GM21515 (cell line): ENCODE results near the gene TLE6.
"Not testable (repeated sequence)": the region's sequence is repeated elsewhere in the genome, so short reads cannot be mapped to it uniquely, and the experiment has no call there.

ENCODE experiments used
- ATAC-seq: cut with Tn5 transposase; IDR thresholded peaks from one replicate; pipeline ENCODE4 v1.9.1; 2021; ENCODE audit not compliant: unreplicated experiment

TLE6 gene

GRCh38 chr19:2973229-2973628 lies 4.1 kb upstream of the TLE6 start:
- no peak for ATAC-seq

DNA sequence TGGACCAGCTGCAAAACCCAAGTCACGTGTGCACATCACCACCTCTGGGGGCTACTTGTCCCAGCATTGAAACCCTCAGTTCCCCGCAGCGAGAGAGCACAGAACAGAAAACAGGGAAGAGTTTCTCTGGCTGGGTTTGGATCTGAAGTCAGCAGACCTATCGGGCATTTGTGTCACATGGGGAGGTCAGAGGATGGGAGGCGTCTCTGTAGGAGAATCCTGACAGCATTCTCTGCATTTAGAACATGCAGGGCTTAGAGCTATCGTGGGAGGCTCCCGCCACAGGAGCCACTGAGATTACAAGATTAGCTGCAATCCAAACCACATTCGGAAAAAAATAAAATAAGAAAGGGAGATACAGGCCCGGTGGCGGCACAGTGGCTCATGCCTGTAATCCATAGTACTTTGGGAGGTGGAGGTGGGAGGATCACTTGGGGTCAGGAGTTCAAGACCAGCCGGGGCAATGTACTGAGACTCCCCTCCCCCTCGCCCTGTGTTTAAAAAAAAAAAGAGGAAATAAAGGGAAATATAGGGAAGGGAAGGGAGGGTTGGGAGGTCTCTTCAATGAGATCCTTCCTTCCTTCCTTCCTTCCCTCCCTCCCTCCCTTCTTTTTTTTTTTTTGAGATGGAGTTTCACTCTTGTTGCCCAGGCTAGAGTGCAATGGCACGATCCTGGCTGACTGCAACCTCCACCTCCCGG lies 2.9 kb upstream of the TLE6 start:
- no peak for ATAC-seq

DNA sequence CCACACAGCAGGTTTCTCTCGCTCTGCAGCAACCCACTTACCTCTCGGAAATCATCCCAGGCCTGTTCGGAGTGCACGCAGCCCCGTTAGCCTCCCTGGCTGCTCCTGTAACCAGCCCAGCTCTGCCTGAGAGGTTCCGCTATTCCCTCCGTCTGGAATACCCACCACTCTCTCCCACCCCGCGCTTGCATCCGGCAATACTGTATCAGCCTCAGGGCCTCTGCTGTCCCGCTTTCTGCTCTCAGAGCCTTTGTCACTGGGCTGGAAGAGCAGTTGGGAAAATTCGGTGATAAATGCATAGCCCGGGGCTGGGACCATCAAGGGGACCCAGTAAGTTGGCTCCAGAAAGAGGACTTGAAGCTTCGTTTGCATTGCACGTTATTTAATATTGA lies 759 bp upstream of the TLE6 start:
- no peak for ATAC-seq

DNA sequence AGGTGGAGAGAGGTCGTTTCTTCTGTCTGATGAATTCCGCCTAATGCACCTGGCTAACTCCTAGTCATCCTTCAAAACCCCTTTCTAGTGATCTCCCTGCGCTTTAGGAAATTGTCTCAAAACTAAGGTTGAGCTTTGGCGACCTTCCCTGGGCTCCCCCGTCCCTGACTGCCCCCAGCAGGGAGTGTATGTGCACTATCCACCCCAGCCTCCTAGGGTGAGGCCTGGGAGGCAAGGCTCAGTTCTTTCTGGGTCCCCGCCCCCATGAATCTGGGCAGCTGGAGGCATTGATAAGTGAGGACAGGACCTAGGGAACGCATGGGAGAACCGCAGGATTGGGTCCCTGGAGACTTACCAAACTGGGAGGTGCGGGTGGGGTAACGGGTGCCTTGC lies 378 bp downstream of the TLE6 start:
- ATAC-seq, result no peak

- no peak for ATAC-seq
Measured at GRCh38 chr19:2978166-2978767, 903 bp downstream of the TLE6 start.

DNA sequence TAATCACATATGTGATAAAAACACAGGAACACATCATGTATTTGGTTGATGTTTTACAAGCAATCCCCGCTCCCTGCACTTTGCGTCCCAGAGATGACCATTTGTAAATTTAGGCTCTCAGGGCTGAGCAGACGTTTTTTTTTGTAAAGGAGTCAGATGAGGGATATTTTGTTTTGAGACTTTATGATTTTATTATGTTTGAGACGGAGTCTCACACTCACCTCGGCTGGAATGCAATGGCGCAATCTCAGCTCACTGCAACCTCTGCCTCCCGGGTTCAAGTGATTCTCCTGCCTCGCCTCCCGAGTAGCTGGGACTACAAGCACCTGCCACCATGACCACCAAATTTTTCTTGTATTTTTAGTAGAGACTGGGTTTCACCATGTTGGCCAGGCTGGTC lies 1.4 kb downstream of the TLE6 start:
- no peak for ATAC-seq

GRCh38 chr19:2981898-2982297 lies 4.5 kb downstream of the TLE6 start:
- ATAC-seq, result no peak

DNA sequence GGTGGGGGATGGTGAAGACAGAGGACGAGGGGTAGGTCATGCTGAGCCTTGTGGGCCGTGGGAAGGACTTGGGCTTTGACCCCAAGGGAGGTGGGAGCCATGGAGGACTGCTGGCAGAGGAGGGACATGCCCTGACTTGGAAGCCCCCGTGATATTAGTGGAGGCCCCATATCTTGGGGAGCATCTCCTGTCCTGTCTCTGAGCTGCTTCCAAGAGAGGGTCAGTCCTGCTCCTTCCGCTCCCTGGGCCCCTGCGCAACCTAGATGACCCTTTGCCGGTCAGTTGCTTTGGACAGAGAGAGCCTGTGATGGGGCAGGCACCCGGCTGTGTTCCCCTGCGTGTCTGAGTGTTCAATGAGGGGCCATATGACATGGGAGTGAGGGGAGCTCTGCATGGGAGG lies 5.2 kb downstream of the TLE6 start:
- no peak for ATAC-seq

- ATAC-seq, result no peak
Measured at GRCh38 chr19:2982983-2983350, 5.6 kb downstream of the TLE6 start.

GRCh38 chr19:2983351-2984214 lies 6.2 kb downstream of the TLE6 start:
- ATAC-seq, result no peak

GRCh38 chr19:2984215-2984528 lies 6.8 kb downstream of the TLE6 start:
- ATAC-seq, result no peak

DNA sequence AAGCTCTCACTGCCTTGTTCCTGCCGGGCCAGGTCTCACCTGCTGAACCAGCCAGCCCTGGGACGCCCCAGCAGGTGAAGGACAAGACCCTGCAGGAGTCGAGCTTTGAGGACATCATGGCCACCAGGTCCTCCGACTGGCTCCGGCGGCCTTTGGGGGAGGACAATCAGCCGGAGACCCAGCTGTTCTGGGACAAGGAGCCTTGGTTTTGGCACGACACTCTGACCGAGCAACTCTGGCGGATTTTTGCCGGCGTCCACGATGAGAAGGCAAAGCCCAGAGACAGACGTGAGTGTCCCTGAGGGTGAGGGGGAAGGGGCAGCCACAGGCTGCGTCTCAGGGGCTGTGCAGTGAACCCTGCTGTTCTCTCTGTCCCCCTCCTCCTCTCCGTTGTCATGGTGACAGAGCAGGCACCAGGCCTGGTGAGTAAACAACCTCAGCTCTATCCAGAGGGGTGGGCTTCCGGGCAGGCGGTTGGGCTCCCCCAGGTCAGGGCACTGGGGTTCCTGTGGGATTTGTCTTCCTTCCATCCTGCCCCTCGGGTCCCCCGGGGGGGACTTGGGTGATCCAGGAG lies 9.7 kb downstream of the TLE6 start:
- no peak for ATAC-seq

GRCh38 chr19:2987797-2988196 lies 10.4 kb downstream of the TLE6 start:
- ATAC-seq, result no peak

DNA sequence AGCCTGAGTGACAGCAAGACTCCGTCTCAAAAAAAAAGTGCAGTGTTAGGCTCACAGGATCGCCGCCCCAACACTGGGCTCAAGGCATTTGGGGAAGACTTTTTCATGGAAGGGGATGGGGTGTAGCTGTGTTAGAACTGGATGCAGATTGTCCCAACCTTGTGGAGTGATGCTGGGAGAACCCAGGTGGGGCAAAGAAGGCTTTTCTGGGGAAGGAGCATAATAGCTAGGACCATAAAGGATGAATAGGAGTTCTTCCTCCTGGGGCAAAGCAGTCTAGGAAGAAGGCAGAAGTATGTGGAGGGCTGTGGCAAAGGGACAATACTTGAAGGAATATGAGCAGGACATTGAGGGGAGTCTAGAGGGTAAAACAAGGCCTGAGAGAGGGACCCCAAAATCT lies 11.2 kb downstream of the TLE6 start:
- no peak for ATAC-seq

GRCh38 chr19:2989236-2989946 lies 12.0 kb downstream of the TLE6 start:
- no peak for ATAC-seq

- ATAC-seq, result not testable (repeated sequence)
Measured at GRCh38 chr19:2992333-2992732, 15.0 kb downstream of the TLE6 start.

- no peak for ATAC-seq
Measured at GRCh38 chr19:2992958-2993357, 15.6 kb downstream of the TLE6 start.

- ATAC-seq, result no peak
Measured at GRCh38 chr19:2993579-2993978, 16.2 kb downstream of the TLE6 start.

- no peak for ATAC-seq
Measured at GRCh38 chr19:2994588-2995131, 17.3 kb downstream of the TLE6 start.

GRCh38 chr19:2997720-2998119 lies 20.4 kb downstream of the TLE6 start:
- no peak for ATAC-seq

DNA sequence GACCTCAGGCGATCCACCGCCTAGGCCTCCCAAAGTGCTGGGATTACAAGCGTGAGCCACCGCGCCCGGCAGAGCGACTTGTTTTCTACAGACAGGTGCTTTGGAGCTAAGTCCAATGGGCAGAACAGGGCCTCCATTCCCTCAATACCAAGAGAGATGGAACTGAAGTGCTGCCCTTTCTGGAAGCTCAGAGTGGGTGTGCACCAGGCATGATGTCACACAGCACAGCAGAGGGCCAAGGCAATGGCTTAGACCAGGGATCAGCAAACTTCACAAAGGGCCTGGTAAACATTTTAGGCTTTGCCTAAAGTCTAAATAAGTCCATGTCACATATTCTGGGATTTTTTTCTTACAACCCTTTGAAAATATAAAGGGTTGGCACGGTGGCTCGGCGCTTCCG lies 21.3 kb downstream of the TLE6 start:
- ATAC-seq, result no peak
